ELF-1 (cell line): Measurements from ENCODE around the gene PTPRO.
A peak's percentile ranks its signal among the peaks of the same experiment; 100 is the strongest.

Experiments
- DNase-seq: peaks from one replicate; pipeline ENCODE4 v3.0.0-alpha.2; 2016; ENCODE audit warnings: low read depth, low spot score

PTPRO gene

GRCh38 chr12:15444523-15444922, 122.2 kb downstream of the PTPRO start:
- no peak for DNase-seq

GRCh38 chr12:15446807-15447206, 124.5 kb downstream of the PTPRO start:
- no peak for DNase-seq

GRCh38 chr12:15453613-15454012, 131.3 kb downstream of the PTPRO start:
- no peak for DNase-seq

- no peak for DNase-seq
These were observed 135.7 kb downstream of the PTPRO start for GRCh38 chr12:15458008-15458407.

GRCh38 chr12:15468911-15469310, 146.6 kb downstream of the PTPRO start:
- DNase-seq = no peak

GRCh38 chr12:15469356-15469755, 147.0 kb downstream of the PTPRO start:
- DNase-seq = no peak

GRCh38 chr12:15472036-15472435, 149.7 kb downstream of the PTPRO start:
- no peak for DNase-seq

- no peak for DNase-seq
These were observed 152.5 kb downstream of the PTPRO start for GRCh38 chr12:15474766-15475165.

GRCh38 chr12:15477761-15478160, 155.5 kb downstream of the PTPRO start:
- no peak for DNase-seq

- DNase-seq = no peak
These were observed 159.5 kb downstream of the PTPRO start for GRCh38 chr12:15481846-15482245.

- DNase-seq = no peak
These were observed 163.2 kb downstream of the PTPRO start for GRCh38 chr12:15485466-15485865.

GRCh38 chr12:15486859-15487258, 164.6 kb downstream of the PTPRO start:
- peak; percentile 4 for DNase-seq

- no peak for DNase-seq
These were observed 166.2 kb downstream of the PTPRO start for GRCh38 chr12:15488481-15488880.

- DNase-seq = peak; percentile 32
These were observed 172.2 kb downstream of the PTPRO start for GRCh38 chr12:15494329-15495046.

GRCh38 chr12:15495746-15496145, 173.4 kb downstream of the PTPRO start:
- DNase-seq = no peak

- DNase-seq = no peak
These were observed 174.4 kb downstream of the PTPRO start for GRCh38 chr12:15496738-15497137.

- DNase-seq = no peak
These were observed 175.5 kb downstream of the PTPRO start for GRCh38 chr12:15497671-15498292.

- no peak for DNase-seq
These were observed 179.9 kb downstream of the PTPRO start for GRCh38 chr12:15502211-15502610.

GRCh38 chr12:15505616-15506015, 183.3 kb downstream of the PTPRO start:
- DNase-seq = no peak

- no peak for DNase-seq
These were observed 192.7 kb downstream of the PTPRO start for GRCh38 chr12:15515010-15515409.

GRCh38 chr12:15520083-15520482, 197.8 kb downstream of the PTPRO start:
- no peak for DNase-seq

GRCh38 chr12:15520844-15521243, 198.5 kb downstream of the PTPRO start:
- DNase-seq = no peak

- DNase-seq = no peak
These were observed 200.4 kb downstream of the PTPRO start for GRCh38 chr12:15522574-15523187.
